Inflammatory macrophage treated with lipopolysaccharide for 4 hours (primary cell): Measurements from ENCODE around the gene NPAS1.
A peak's percentile ranks its signal among the peaks of the same experiment; 100 is the strongest.

Experiments used
- DNase-seq: peaks from one replicate; pipeline ENCODE4 v3.0.0-alpha.2; 2020

The NPAS1 gene

DNA sequence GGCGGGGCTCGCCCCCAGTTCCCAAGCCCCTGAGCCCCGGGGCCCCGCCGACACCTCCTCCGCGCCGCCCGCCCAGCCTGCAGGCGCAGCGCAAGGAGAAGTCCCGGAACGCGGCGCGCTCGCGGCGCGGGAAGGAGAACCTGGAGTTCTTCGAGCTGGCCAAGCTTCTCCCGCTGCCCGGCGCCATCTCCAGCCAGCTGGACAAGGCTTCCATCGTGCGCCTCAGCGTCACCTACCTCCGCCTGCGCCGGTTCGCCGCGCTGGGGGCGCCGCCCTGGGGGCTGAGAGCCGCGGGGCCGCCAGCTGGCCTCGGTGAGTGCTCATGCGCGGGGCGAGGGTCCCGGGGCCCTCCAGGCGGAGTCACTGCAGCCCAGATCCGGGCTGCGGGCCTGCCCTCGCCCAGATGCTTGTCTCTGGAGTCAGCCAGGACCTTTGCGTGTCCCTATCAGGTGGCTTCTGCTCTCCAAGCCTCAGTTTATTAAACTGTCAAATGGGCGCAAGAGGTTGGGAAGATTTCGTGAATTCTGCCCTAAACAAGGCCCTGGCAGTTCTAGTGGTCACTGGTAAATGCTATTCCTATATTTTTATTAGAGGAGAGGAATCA lies 2.0 kb downstream of the NPAS1 start:
- no peak for DNase-seq

DNA sequence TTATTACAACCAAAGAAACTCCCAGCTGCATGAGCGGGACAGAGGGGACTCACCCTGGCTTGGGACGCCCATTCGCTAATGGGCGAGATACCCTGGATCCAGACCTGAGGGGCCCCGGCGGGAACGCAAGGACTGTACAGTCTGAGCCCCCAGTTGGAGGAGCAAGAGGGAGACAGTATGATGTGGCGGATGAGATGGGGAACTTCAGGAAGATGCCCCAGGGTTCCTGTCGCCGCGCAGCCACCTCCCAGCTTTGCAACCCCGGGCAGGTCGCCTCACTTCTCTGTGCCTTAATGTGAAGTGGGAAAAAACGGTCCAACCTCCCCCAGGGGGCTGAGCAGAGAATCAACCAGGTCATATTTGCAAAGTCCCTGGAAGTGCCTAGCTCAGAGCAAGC lies 2.5 kb downstream of the NPAS1 start:
- no peak for DNase-seq

DNA sequence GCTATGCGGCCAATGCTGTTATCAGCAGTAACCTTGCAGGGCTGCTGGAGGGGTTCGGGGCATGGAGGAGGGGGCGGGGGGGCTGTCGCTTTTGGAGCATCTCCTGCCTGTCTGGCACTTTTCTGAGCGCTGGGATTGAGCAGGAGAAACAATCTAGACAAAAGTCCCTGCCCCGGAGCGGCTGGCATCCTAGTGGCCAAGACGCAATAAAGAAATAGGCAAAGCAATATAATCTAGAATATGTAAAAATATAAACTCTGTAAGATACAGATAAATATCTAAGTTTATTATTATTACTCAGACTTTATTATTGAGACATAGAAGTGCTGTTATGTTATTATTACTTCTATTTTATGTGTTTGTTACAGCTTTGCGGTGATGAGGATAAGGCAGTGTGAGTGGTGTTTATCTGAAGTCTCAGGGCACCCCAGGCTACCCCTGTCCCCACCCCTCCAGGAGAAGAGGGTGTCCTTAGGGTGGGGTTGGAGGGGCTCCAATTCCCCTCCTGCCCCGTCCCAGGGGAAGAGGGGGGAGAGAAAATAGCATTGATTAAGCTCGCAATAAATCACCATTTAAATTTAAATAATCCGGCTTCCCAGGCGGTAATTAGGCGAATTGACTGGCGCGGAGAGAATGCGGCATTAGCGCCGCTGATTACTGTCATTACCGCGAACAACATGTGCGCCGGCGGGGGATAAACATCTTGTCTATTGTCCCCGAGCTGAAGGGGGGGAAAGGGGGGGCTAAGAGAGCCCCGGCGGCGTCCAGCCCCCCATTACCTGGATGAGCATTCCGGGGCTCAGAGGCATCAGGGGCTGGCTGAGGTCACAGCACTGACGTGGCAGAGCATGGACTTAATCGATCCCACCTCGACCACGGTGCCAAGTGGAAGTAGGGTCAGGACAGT lies 3.2 kb downstream of the NPAS1 start:
- no peak for DNase-seq

DNA sequence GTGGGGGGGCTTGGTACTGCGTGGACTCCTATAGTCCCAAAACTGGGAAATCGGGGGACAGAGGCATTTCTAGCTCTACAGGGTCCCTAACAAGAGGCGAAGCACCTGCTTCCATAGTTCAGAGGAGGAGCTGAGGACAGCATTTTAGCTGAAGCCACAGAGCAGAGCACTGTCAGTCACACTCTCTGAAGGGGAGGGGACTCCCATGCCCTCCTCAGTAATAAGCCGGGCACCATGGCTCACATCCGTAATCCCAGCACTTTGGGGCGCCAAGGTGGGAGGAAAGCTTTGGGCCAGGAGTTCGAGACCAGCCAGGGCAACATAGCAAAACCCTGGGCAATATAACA lies 3.8 kb downstream of the NPAS1 start:
- DNase-seq = no peak

DNA sequence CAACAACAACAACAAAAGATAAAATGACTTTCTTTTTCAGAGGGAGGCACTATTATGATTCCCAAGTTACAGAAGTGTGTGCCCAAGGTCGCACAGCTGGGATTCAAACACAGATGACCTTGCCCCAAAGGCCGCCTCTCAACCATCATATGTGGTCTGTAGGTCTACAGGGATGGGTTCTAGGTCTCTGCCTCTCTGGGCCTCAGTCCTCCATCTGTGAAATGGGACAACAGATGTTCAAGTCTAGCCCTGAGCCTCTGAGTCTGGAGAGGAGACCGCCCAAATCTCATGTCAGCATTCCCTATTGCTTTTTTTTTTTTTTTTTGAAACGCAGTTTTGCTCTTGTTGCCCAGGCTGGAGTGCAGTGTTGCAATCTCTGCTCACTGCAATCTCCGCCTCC lies 4.9 kb downstream of the NPAS1 start:
- no peak for DNase-seq

DNA sequence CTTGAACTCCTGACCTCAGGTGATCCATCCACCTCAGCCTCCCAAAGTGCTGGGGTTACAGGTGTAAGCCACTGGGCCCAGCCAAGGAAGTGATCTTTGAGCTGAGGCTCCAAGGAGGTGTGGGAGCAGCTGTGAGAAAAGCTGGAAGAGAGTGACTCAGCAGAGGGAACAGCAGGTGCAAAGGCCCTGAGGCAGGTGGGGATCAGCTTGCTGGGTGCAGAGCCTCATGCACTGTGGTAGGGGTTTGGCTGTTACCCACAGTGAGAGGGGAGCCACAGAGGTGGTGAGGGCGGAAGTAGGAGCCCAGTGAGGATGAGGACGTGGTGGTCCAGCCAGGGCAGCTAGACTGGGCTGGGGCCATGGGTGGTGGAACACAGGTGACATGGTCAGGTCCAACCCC lies 6.5 kb downstream of the NPAS1 start:
- DNase-seq = no peak

DNA sequence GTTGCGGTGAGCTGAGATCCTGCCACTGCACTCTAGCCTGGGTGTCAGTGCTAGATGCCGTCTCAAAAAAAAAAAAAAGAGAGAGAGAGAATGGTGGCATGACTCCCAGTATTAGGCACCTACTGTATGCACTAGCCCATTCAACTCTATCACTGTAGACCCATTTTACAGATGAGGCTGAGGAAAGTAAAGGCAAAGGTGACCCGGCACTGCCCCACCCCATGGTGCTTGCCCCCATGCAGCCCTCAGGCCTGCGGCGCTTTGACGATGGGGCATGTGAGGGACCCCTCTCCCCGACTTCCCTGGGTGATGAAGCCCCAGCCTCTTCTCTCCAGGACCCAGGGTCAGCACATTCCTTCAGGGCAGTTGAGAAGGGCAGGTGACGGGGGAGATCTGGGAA lies 7.3 kb downstream of the NPAS1 start:
- no peak for DNase-seq

DNA sequence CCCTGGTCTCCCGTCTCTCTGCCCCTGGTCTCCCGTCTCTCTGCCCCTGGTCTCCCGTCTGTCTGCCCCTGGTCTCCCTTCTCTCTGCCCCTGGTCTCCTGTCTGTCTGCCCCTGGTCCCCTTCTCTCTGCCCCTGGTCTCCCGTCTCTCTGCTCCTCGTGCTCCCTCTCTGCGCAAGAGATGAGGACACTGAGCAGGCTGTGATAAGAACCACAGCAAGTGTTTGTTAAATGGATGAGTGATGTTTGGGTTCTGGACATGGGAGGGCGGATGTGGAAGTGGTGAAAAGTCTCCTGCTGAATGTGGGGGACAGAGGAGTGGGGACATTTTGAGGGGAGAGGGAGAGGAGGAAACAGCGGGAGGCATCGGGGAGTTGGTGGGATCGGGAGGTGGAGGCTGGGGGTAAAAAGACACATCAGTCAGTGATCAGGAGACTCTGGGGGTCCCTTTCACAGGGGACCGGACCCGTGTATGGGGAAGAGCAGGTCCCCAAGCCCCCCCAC lies 8.0 kb downstream of the NPAS1 start:
- no peak for DNase-seq

DNA sequence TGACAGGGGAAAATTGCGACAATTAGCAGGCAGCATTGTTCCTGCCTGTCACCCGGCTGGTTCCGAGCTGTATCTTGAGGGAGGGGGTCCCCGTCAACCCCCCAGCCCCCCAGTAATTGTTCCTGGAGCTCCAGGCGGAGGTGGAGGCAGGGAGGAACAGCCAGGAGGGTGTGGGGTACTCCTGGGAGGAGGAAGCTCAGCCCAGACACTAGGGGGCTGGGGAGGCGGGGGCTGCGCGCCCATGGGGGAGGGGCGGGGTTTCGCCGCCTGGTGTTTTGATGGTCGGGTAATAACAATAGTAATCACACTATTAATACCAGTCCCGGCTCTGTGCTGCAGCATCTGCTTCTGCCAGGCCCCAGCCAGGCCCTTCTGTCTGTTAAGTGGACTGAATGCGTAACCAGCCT lies 8.6 kb downstream of the NPAS1 start:
- DNase-seq = no peak

DNA sequence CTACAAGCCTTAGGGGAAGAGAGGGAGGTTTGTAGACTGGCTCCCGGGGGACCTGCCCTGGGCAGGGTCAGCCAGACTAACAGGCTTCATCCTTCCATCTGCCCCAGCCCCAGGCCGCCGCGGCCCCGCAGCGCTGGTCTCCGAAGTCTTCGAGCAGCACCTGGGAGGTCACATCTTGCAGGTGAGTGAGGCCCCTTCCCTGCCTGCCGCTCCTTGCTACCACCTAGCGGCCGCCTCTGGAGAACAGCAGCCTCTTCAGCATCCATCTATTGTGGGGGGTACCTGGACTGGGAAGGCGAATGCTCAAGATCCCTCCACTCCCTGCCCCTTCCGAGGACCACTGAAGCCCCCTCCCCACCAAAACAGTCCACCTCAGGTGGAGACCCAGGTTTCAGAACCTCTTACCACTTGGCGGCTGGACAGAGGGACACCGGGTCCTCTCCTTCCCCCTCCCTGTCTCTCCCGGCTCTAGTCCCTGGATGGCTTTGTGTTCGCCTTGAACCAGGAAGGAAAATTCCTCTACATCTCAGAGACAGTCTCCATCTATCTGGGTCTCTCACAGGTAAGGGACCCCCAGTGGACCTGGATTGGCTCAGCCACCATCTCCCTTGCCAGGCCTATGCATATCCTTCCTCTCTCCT lies 12.7 kb downstream of the NPAS1 start:
- DNase-seq = peak; percentile 19

DNA sequence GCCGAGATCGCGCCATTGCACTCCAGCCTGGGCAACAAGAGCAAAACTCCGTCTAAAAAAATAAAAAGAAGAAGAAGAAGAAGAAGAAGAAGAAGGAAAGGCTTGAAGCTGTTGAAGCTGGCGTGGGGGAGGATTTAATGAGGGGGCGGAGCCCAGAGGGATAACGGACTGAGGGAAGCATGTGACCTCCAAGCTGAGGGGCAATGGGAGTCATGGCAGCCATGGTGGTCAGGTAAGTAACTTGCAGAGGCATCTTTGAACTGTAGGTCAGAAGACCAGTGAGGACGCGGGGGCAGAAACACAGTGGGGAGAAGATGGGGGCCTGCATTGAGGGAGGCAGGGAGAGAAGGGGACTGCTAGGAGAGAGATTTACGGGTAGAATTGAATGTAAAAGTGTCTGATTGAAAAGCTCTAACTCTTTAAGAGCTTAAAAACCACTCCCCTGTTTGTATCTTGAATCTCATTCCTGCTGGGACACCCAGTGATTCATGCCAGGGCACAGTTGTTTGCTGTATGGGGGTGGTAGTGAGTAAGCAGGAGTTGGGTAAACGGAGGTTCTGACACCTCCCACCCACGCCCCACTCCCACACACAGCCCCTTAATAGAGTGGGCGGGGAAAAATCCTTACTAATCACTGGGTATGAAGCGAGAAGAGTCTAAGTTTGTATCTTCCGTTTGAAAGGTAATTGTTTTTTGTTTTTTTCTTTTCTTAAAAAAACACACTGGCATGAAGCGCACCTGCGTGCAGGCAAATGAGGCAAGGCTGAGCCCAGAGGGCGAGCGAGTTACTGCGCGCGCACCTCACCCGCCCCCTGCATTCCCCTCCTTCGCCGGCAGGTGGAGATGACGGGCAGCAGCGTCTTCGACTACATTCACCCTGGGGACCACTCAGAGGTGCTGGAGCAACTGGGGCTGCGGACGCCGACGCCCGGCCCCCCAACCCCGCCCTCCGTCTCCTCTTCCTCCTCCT lies 15.8 kb downstream of the NPAS1 start:
- DNase-seq = peak; percentile 83

DNA sequence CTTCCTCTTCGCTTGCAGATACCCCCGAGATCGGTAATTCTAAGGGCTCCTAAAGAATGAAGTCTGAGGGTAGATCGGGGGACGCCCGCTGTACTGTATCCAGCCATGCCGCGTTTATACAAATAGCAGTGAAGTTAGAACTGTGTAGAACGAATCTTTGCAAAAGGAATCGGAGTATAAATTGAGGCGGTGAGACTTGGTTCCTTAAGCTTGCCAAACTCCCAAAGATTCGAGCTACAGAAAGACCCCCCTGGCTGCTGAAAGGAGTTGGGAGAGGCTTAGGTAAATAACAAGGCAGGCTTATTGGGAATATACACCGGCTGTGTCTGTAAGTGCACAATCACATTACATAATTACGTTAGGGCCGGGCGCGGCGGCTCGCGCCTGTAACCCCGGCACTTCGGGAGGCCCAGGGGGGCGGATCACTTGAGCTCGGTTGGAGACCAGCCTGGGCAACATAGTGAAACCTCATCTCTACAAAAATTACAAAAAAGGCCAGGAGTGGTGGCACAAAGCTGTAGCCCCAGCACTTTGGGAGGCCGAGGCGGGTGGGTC lies 16.5 kb downstream of the NPAS1 start:
- DNase-seq = no peak

DNA sequence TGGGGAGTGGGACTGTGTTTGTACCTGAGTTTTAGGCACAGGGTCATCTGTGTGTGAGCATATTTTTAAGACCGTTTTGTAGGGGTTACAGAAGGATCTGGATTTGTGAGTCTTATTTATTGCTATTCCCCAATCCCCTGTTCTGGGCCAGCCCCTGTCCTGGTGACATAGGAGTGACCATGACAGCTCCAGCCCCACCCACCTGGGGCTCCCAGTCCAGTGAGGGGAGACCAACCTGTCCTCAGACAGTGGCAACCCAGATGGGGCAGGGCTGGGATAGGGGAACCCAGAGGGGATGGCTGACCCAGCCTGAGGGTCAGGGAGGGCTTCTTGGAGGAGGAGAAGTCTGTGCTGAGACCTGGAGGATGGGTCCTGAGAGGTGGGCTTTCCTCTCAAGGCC lies 18.1 kb downstream of the NPAS1 start:
- DNase-seq = no peak

DNA sequence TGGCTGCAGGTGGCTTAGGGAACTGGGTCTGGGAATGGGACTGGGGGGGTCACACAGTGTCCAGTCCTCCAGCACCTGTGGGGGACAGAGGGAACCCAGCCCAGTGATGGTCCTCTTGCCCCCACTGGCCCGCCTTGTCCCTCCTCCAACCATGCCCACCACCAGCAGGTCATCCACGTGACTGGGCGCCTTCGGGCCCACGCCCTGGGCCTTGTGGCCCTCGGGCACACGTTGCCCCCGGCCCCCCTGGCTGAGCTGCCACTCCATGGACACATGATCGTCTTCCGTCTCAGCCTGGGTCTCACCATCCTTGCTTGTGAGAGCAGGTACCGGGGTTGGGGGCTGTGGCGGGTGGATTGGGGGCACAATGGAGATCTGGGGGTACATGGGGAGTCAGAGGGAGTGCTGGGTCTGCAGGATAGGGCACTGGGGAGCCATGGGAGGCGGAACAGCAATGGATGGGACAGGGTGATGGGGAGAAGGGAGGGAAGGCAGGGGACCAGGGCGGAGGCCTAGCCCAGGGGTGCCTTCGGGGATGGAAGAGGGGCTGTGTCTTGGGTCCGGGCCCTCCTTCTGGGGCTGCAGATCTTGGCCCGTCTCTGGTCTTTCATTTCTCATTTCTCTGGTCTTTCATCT lies 19.7 kb downstream of the NPAS1 start:
- DNase-seq = no peak

DNA sequence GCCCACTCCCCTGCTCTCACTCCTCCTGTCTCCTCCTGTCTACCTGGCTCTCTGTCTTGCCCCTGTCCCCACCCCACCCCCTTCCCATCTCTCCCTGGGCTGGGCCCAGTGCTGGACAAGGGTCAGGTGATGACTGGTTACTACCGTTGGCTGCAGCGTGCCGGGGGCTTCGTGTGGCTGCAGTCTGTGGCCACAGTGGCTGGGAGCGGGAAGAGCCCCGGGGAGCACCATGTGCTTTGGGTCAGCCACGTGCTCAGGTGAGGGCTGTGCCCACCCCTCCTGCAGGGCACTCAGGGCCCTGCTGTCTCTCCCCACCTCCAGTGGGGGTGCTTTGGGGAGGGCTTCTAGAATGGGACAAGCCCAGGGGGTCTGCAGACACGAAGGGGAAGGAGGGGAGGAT lies 21.2 kb downstream of the NPAS1 start:
- DNase-seq = no peak

DNA sequence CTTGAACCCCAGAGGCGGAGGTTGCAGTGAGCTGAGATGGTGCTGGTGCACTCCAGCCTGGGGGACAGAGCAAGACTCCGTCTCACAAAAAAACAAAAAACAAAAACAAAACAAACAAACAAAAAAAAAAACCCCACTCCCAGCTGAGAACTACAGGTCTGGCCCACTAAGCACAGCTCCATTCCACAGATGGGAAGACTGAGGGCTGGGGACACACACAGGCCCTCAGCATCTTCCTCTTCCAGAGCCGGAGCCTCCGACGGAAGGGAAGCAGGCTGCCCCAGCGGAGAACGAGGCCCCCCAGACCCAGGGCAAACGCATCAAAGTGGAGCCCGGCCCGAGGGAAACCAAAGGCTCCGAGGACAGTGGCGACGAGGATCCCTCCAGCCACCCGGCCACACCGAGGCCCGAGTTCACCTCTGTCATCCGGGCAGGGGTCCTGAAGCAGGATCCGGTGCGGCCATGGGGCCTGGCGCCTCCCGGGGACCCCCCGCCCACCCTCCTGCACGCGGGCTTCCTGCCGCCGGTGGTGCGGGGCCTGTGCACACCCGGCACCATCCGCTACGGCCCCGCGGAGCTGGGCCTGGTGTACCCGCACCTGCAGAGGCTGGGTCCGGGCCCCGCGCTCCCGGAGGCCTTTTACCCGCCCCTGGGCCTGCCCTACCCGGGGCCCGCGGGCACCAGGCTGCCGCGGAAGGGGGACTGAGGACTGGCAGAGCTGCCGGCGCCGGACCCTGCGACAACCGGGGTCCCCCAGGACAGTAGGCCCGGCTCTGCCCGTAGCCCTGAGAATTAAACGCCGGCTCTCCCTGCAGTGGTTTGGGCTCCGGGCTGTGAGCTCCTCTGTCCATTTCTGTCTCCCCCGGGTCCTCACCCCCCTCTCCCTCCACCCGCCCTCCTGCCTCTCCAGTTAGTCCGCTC lies 25.6 kb downstream of the NPAS1 start:
- no peak for DNase-seq

DNA sequence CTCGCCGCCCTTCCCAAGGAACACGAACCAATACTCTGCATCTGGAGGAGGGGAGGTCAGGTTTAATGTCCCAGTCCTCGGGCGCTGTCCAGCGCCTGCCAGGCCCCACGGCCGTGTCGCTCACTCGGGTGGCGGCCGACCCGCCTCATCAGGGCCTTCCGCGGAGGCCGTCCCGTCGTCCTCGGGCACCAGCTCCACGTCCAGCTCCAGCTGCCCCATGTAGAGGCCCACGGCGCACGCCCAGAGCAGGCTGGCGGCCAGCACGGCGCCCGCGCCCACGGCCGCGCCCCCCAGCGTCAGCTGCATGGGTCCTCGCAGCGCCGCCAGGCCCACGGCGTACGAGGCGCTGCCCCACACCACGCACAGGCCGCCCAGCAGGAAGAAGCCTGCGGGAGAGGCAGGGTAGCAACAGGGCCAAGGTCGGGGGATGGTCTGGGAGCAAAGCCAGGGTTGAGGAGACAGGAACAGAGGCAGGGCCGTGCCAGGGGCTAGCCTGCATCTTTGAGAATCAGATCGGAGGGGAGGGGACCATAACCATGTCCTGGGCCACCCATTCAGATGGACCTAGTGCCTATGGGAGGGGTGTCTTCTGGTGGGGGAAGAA lies 26.3 kb downstream of the NPAS1 start:
- no peak for DNase-seq

DNA sequence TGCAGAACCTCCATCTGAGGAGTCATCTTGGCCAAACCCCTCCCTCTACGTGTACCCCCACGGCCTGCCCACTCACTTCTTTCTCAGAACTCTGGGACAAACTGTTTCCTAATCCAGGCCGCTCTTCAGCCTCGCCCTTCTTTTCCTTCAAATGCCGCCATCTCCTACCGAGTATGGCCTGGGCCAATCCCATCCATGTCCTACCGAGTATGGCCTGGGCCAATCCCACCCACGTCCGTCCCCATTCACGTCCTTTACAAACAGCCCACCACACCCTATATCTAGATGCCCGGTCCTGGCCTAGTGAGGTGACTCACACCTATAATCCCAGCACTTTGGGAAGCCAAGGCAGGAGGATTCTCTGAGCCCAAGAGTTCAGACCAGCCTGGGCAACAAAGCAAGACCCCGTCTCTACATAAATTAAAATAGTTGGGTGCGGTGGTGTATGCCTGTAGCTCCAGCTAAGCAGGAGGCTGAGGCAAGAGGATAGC lies 27.7 kb downstream of the NPAS1 start:
- no peak for DNase-seq

DNA sequence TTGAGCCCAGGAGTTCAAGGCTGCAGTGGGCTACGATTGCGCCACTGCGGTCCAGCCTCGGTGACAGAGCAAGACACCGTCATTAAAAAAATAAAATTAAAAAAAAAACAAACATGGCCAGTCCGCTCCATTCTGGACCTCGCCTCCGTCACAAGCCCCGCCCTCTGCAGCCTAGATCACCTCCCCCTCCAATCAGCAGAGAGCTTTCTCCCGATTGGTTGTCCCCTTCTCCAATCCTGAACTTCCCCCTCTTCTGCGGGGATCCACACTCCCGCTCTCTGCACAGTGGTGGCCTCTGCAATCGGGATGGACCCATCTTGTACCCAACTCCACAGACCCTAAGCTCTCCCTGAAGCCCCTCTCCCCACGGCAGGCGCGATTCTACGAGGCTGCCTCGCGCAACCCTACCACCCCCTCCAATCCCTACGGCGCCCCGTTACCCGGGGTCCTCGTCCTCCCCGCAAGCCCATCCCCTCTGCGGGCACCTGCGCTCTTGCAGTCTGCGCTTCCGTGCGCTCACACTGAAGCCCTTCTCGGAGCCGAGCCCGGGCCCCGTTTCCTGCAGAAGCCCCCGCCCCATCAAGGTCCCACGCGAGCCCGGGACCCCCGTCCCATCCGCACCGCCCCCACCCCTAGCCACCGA lies 28.2 kb downstream of the NPAS1 start:
- peak; percentile 86 for DNase-seq

DNA sequence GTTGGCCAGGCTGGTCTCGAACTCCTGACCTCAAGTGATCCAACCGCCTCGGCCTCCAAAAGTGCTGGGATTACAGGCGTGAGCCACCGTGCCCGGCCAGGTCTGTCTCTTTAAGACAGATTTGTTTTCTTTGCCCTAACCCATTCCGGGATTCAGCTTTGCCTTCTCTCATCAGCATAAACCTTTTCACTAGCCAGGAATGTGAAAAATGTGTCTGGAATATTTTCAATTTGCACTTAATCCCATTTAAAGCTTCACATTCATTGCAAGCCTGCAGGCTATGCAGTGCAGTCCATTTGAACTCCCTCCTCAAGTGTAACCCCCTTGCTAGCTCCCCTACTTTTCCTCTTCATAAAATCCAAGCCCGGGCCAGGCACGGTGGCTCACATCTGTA lies 29.7 kb downstream of the NPAS1 start:
- no peak for DNase-seq
